Measurements from ENCODE around the gene HGFAC. TPM values are rescaled to one million over a fixed set of nuclear protein-coding genes. Genes with fewer than 3 reads are reported as not detected.

HGFAC gene
- total RNA-seq, 2 experiments from 2014 or later = not detected

DNA sequence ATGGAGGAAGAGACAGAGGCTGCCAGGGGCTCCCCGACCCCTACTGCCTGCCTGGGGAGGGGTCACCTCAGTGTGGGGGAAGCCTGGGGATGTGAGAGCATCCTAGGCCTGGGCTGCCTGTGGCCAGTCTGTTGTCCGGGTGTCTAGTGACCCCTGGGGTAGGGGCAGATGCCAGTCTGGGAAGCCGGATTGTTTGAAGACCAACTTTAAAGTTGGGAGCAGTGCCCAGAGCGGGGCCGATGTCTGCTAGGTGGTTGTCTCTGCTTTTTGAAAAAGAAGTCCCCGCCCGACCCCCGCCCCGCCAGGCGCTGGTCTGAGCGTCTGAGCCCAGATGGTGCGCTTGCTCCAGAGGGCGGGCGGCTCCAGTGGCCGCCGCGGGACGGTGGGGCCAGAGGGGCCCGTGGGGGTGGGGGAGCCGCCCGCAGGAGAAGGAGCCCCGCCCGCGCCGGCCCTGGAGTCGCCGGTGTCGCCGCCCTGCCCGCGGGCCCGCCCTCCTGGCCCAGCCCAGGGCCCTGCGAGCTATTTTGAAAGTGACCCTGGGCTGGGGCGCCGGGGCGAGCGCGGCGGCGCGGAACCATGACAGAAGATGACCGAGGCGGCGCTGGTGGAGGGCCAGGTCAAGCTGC is 21.1 kb downstream of the HGFAC start, which contains the start of gene DOK7:
TSS of gene DOK7 (plus strand) at position 517 of the 626 bp plus-strand sequence. CDS start at position 587, 70 bp downstream.
- POLR2A ChIA-PET = interaction anchor here (0.8 kb wide), 1 partner anchor 23 kb away, joined by 6 read pairs; no protein-coding TSS in a partner anchor
- Mint-ChIP-seq H3K4me1 (no peaks in the 10 kb centered on the region), H3K36me3 (ENCODE audit: low read depth) (no peaks in the 10 kb centered on the region), H3K9me3 (ENCODE audit: low read depth) (no peaks in the 10 kb centered on the region), H3K4me3 (no peak within 1 kb of the TSS), H3K27me3 (peaks cover 7% of the 10 kb centered on the region), H3K27ac (no peak within 1 kb of the TSS)
- CTCF ChIA-PET = no interaction called here
- DNase-seq = no peak
- no peak for ATAC-seq
- intact Hi-C loops (cut with DNase I, micrococcal nuclease) = no loop called here

DNA sequence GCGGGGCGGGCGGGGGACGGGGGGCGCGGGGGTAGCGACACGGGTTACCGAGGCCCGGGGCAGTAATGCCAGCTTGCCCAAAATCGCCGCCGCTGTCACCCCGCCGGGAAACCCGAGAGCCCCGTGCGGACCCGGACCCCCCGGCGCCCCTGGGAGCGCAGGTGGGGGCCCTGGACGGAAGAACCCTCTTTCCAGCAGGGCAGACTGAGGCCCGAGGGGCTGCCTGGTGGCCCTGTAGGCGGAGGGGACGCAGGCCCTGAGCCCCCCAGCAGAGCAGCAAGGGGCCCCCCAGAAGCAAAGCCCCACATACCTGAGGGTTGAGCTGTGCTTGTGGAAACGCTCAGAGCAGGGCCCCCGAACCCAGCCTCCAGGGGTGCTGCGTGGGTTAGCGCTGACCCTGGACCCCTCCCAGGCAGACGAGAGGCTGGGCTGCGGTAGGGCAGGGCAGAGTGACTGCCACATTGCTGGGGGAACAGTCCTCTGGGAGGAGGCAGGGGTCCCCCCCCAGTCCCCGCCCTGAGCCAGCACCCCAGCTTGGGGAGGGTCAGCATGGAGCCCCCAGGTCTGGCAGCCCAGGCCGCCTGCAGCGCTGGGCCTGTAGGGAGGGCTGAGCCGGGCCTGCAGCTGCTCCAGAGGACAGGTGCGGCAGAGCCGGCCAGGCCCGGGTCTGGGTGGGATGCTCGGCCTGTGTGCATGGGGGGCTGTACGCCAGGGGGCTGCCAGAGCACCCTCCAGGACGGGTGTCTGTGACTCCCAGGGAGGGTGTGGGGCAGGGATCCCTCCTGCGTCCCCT is 22.0 kb downstream of the HGFAC start:
- no peak overlapping the region for H3K27ac Mint-ChIP-seq
- CTCF ChIA-PET = no interaction called here

GRCh38 chr4:3464349-3464905 is 22.7 kb downstream of the HGFAC start:
- intact Hi-C loops (cut with DNase I, micrococcal nuclease) = no loop called here
- ChIA-PET POLR2A (no interaction called here), CTCF (no interaction called here)
- no peaks in the 10 kb centered on the region for H3K4me1 Mint-ChIP-seq
- ATAC-seq (no peak), DNase-seq (no peak)
- no peak overlapping the region for H3K4me3 Mint-ChIP-seq
- no peaks in the 10 kb centered on the region for H3K9me3 Mint-ChIP-seq (ENCODE audit: low read depth)
- no peaks in the 10 kb centered on the region for H3K36me3 Mint-ChIP-seq (ENCODE audit: low read depth)
- H3K27ac Mint-ChIP-seq = no peak overlapping the region
- peaks cover 7% of the 10 kb centered on the region for H3K27me3 Mint-ChIP-seq

More for the DNA sequence above, 22.0 kb downstream of the HGFAC start:
- intact Hi-C loops (cut with DNase I, micrococcal nuclease) = no loop called here
- POLR2A ChIA-PET = no interaction called here
- Mint-ChIP-seq H3K4me3 (no peak overlapping the region), H3K9me3 (ENCODE audit: low read depth) (no peaks in the 10 kb centered on the region), H3K27me3 (peaks cover 7% of the 10 kb centered on the region), H3K4me1 (no peaks in the 10 kb centered on the region), H3K36me3 (ENCODE audit: low read depth) (no peaks in the 10 kb centered on the region)
- DNase-seq (no peak), ATAC-seq (no peak)

DNA sequence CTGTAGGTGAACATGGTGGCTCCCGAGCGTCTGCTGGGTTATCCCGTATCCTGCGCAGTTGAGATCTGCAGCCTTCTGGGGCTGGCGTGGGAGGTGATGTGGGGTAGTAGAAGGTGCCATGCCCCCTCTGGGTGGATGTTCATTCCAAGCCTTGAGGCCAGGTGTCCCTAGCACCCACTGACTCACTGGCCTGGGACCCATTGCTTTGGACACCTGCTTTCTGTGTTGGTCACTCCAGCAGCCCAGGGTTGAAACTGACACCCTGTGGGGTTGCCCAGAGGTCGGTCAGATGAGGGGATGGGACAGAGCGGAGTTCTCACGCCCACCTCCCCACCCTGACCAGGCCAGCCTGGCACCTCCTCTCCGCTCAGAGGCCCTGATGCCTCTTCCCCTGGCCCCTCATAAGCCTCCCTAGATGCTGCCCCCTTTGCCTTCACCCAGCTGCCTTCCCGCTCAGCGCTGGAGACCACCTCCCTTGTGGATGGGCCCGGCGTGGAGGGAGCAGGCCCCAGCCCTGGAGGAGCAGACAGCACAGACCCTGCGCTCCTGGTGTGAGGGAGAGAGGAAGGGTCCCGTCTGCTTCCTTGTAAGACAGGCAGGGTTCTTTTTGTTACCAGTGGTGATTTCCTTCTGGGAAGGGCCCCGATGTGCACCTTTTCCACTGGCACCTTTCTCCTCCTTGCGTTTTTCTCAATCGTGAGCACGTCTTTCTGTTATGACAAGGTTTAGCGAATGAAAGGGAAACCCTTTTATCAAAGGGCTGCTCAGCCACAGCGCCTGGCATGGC is 23.3 kb downstream of the HGFAC start:
- Mint-ChIP-seq H3K4me3 (no peak overlapping the region), H3K4me1 (no peaks in the 10 kb centered on the region), H3K27ac (no peak overlapping the region), H3K27me3 (peaks cover 7% of the 10 kb centered on the region), H3K36me3 (ENCODE audit: low read depth) (no peaks in the 10 kb centered on the region), H3K9me3 (ENCODE audit: low read depth) (no peaks in the 10 kb centered on the region)
- ATAC-seq = no peak
- intact Hi-C loops (cut with DNase I, micrococcal nuclease) = no loop called here
- ChIA-PET POLR2A (no interaction called here), CTCF (no interaction called here)
- DNase-seq = no peak

DNA sequence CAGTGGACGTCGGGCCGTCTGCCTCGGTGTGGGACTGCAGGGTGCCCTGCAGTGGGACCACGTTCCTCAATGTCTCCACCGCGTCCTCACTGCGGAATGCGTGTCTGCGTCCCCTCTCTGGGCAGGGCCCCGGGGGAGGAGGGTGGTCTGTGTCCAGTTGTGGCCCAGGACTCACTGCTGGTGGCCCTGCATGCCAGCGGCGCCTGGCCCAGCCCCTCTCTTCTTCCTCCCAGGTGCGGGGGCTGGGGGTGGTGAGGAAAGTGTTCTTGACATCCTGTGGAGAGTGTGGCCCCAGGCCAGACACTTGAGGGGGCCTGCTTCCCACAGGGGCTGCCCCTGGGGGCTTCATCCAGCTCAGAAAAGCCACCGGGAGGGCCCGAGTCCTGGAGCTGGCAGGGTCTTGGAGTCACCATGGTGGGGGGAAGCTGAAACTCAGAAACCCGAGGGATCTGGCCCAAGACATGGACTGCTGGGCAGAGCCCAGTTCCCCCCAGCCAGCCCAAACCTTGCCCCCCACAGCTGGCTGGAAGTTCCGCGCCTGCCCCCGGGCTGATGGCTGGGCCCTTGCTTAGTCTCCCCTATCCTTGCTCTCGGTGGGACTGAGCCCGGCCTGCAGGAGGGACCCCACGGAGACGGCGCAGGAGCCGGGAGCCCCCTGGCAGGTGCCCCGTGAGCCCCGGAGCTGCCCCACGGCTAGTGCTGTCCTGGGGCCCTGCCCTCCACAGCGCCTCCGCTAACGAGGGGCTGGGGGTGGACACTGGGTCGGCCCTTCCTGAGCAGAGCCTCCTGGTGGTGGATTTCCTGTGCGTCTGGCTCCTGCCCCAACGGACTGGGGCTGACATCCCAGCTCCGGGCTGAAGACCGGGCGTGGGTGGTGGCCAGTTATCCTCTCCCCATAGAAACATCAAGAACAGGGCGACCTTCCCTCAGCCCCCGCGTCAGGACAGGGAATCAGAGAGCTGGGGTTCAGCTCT is 24.2 kb downstream of the HGFAC start:
- CTCF ChIA-PET = interaction anchor here (0.9 kb wide), 1 partner anchor 14 kb away, joined by 3 read pairs; no protein-coding TSS in a partner anchor
- intact Hi-C loops (cut with DNase I, micrococcal nuclease) = no loop called here
- Mint-ChIP-seq H3K27me3 (peaks cover 7% of the 10 kb centered on the region), H3K27ac (no peak overlapping the region), H3K36me3 (ENCODE audit: low read depth) (no peaks in the 10 kb centered on the region), H3K9me3 (ENCODE audit: low read depth) (no peaks in the 10 kb centered on the region), H3K4me3 (no peak overlapping the region), H3K4me1 (no peaks in the 10 kb centered on the region)
- POLR2A ChIA-PET = no interaction called here
- ATAC-seq (no peak), DNase-seq (no peak)

DNA sequence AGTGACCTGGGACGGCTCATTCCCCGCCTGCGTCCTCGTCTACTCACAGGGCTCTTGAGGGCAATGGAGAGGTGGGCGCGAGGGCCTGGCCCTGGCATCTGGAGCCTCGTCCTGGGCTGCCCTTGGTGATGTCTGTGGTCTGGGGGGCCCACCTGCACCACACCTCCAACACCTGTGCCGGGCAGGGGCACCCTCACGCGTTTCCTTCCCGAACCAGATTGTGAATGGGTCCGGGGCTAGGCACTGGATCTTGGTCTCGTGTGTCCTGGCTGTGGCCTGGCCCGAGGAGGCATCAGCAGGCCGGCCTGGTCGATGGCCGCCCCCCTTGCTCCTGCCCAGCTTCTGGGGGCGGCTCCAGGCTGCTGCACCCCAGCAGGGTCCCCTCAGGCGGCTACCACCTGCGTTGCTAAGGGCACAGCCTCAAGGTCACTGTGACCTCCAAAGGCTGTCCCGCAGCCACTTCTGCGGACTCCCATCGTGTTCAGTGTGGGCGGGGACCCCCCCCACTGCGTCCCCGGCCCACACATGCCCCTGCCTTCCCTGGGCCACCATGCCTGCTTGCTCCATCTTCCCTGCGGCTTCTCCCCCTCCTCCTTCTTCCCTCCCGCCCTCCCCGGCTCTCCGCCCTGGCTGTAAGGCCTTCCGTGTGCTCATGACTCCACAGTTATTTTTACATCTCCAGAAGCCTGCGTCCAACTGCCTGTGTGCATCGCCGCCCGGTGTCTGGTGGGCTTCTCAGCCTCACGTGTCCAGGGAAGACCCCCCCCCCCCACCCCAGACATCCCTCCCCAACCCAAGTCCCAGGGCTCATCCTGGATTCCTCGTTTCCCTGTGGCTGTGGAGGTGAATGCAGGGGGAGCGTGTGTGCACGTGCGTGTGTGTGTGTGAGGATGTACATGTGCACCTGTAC is 25.2 kb downstream of the HGFAC start:
- ChIA-PET CTCF (interaction anchor here (0.9 kb wide), 1 partner anchor 13 kb away, joined by 3 read pairs; no protein-coding TSS in a partner anchor), POLR2A (no interaction called here)
- DNase-seq (no peak), ATAC-seq (no peak)
- H3K4me3 Mint-ChIP-seq = no peak overlapping the region
- H3K36me3 Mint-ChIP-seq (ENCODE audit: low read depth) = no peaks in the 10 kb centered on the region
- peaks cover 7% of the 10 kb centered on the region for H3K27me3 Mint-ChIP-seq
- intact Hi-C loops (cut with DNase I, micrococcal nuclease) = no loop called here
- no peaks in the 10 kb centered on the region for H3K9me3 Mint-ChIP-seq (ENCODE audit: low read depth)
- no peaks in the 10 kb centered on the region for H3K4me1 Mint-ChIP-seq
- H3K27ac Mint-ChIP-seq = no peak overlapping the region

DNA sequence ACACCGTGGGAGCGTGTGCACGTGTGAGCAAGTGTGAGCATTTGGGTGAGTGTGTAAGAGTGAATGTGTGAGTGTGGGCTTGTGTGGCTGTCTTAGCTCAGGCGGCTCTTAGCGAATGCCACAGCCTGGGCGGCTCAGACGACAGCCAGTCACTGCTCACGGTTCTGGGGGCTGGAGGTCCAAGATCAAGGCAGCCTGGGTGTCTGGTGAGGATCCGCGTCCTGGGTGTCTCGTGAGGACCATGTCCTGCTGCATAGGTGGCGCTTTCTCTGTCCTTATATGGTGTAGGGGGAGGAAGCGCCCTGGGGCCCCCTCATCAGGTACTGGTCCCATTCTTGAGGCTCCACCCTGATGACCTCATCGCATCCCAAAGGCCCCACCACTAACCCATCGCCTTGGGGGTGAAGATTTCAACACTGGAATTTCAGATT is 25.8 kb downstream of the HGFAC start:
- no peak for DNase-seq
- Mint-ChIP-seq H3K36me3 (ENCODE audit: low read depth) (no peaks in the 10 kb centered on the region), H3K27ac (no peak overlapping the region), H3K9me3 (ENCODE audit: low read depth) (no peaks in the 10 kb centered on the region), H3K4me3 (no peak overlapping the region), H3K27me3 (peaks cover 5% of the 10 kb centered on the region), H3K4me1 (no peaks in the 10 kb centered on the region)
- ChIA-PET CTCF (no interaction called here), POLR2A (no interaction called here)
- ATAC-seq = no peak
- intact Hi-C loops (cut with DNase I, micrococcal nuclease) = no loop called here

DNA sequence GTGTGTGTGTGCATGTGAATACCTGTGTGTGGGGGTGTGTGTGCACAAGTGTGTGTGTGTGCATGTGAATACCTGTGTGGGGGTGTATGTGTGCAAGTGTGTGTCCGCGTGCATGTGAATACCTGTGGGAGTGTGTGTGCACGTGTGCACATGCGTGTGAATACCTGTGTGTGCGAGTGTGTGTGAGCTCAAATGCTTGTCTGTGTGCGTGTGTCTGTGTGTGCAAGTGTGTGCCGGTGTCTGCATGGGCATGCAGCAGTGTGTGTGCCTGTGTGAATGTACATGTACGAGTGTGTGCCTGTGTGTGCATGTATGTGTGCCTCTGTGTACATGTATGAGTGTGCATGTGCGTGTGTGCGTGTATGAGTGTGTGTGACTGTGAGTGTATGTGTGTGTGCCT is 26.4 kb downstream of the HGFAC start:
- CTCF ChIA-PET = no interaction called here
- no peak for ATAC-seq
- H3K27ac Mint-ChIP-seq = no peak overlapping the region

GRCh38 chr4:3468804-3469203 is 27.0 kb downstream of the HGFAC start:
- POLR2A ChIA-PET = no interaction called here
- ATAC-seq (no peak), DNase-seq (no peak)
- H3K27ac Mint-ChIP-seq = no peak overlapping the region
- intact Hi-C loops (cut with DNase I, micrococcal nuclease) = no loop called here
- H3K9me3 Mint-ChIP-seq (ENCODE audit: low read depth) = no peaks in the 10 kb centered on the region
- H3K27me3 Mint-ChIP-seq = peaks cover 5% of the 10 kb centered on the region
- H3K36me3 Mint-ChIP-seq (ENCODE audit: low read depth) = no peaks in the 10 kb centered on the region
- no peaks in the 10 kb centered on the region for H3K4me1 Mint-ChIP-seq
- H3K4me3 Mint-ChIP-seq = no peak overlapping the region
- CTCF ChIA-PET = no interaction called here

More for the DNA sequence above, 26.4 kb downstream of the HGFAC start:
- intact Hi-C loops (cut with DNase I, micrococcal nuclease) = no loop called here
- no peaks in the 10 kb centered on the region for H3K4me1 Mint-ChIP-seq
- no peak for DNase-seq
- POLR2A ChIA-PET = no interaction called here
- H3K36me3 Mint-ChIP-seq (ENCODE audit: low read depth) = no peaks in the 10 kb centered on the region
- no peak overlapping the region for H3K4me3 Mint-ChIP-seq
- H3K9me3 Mint-ChIP-seq (ENCODE audit: low read depth) = no peaks in the 10 kb centered on the region
- peaks cover 5% of the 10 kb centered on the region for H3K27me3 Mint-ChIP-seq

Measured in activated CD4-positive, alpha-beta T cell treated with anti-CD3 and anti-CD28 coated beads for 36 hours (primary cell).